BJ (cell line): Measurements from ENCODE around the gene CALD1. TPM values are rescaled to one million over a fixed set of nuclear protein-coding genes. Genes with fewer than 3 reads are reported as not detected.

Experiments used
- CTCF ChIA-PET: fragments of 350-600 bp; formaldehyde crosslinking; extraction: SDS; loops from one replicate; lab custom pipeline; 2021; ENCODE audit warnings: antibody characterized with exemption, inconsistent platforms; lab: Yijun Ruan, JAX
- POLR2A ChIA-PET: fragments of 300-600 bp; sonication (Branson Sonifier 250); formaldehyde crosslinking; extraction: SDS; loops from one replicate; lab custom pipeline; 2021; ENCODE audit warnings: antibody characterized with exemption; lab: Charles Lee
- DNase-seq: peaks from one replicate; pipeline ENCODE4 v3.0.0-alpha.2; 2011; ENCODE audit warnings: low read depth
- H3K27me3 ChIP-seq: 2 replicates; pipeline ENCODE4 v1.6.0; 2011; ENCODE audit warnings: low read length; ENCODE audit not compliant: control insufficient read depth, insufficient read depth
- H3K36me3 ChIP-seq: 2 replicates; pipeline ENCODE4 v1.5.1; 2011; ENCODE audit warnings: low read length; ENCODE audit not compliant: control insufficient read depth, insufficient read depth
- H3K4me3 ChIP-seq: 2 replicates; pipeline ENCODE4 v1.5.1; 2011; ENCODE audit warnings: low read depth, mild to moderate bottlenecking, control low read depth, low read length
- polyA plus RNA-seq: library from polyadenylated mRNA; depleted of rRNA; stranded (reverse); fragments of >200 nt; gene quantifications from 2 replicates; pipeline ENCODE4 v1.2.3, GENCODE V29; 2011
- TF ChIP-seq, protein P1 (sequence below): IDR thresholded peaks from 2 replicates; pipeline ENCODE4 v1.5.1; 2011; ENCODE audit warnings: low read depth, mild to moderate bottlenecking, control low read depth, inconsistent platforms, low read length, moderate library complexity; ENCODE audit not compliant: insufficient read depth

The CALD1 gene
- polyA plus RNA-seq, 1 experiment, result 1,629 TPM

DNA sequence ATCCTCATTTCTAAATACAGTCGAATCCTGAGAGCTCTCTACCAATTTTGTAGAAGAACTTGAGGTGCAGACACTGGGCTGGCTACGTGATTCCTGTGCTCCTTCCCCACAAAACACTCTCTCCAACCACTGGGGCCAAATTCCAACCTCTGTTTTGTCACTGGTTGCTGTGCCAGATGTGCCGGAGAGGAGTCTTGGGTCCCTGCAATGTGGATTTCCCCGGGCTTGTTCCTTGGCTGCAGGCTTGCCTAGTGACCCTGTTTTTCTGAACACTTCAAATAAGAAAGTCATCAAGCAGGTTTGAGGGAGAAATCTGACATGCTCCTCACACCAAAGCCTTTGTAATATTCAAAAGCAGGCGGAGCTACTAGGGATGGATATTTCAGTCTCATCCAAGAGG lies 162.5 kb downstream of the CALD1 start:
- H3K27me3 ChIP-seq, result no peaks in the 10 kb centered on the region
- H3K36me3 ChIP-seq, result peaks cover 12% of the 10 kb centered on the region
- POLR2A ChIA-PET, result interaction anchor here (0.9 kb wide), 1 partner anchor 22 kb away, joined by 3 read pairs; no protein-coding TSS in a partner anchor
- no peak overlapping the region for H3K4me3 ChIP-seq
- CTCF ChIA-PET, result interaction anchor here (1.4 kb wide), 1 partner anchor 255 kb away, joined by 4 read pairs; no protein-coding TSS in a partner anchor
- TF ChIP-seq, protein P1, sequence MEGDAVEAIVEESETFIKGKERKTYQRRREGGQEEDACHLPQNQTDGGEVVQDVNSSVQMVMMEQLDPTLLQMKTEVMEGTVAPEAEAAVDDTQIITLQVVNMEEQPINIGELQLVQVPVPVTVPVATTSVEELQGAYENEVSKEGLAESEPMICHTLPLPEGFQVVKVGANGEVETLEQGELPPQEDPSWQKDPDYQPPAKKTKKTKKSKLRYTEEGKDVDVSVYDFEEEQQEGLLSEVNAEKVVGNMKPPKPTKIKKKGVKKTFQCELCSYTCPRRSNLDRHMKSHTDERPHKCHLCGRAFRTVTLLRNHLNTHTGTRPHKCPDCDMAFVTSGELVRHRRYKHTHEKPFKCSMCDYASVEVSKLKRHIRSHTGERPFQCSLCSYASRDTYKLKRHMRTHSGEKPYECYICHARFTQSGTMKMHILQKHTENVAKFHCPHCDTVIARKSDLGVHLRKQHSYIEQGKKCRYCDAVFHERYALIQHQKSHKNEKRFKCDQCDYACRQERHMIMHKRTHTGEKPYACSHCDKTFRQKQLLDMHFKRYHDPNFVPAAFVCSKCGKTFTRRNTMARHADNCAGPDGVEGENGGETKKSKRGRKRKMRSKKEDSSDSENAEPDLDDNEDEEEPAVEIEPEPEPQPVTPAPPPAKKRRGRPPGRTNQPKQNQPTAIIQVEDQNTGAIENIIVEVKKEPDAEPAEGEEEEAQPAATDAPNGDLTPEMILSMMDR, result no peak
- no peak for DNase-seq

DNA sequence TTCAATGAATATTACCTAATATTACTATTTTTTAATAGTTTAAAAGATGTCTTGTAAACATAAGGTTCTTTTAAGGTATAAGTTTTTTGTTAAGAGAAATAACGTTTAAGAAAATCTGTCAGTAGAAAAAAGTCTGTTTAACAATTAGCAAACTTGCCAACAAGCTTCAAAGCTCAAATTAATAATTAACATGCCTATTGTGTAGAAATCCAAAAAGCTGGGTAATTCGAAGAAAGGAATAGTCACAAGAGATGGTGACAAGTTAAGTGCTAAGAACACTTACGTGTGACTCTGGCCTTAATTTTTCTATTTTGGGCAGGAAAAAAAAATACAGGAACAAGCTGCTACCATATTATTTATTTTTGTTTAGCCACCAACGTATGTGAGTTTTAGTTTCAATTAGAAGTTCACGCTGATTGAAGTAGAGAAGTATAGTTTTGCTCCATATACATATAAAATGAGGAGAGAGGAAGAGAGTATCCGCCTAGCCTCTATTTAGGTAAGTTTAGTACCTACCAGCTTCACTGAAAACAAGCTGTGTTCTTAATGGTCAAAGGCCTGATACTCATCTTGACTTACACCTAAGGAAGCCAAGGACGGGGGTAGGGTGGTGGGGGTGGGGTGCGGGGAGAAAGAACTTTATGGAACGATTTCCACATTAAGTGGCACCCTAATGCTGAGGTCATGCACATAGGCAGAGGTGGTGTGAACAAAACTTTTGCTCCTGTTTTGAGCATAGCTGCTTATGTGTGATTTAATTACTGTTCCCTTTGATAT lies 163.4 kb downstream of the CALD1 start:
- DNase-seq, result no peak
- peaks cover 16% of the 10 kb centered on the region for H3K36me3 ChIP-seq
- POLR2A ChIA-PET, result no interaction called here
- H3K27me3 ChIP-seq, result no peaks in the 10 kb centered on the region
- TF ChIP-seq, protein P1, result no peak
- H3K4me3 ChIP-seq, result no peak overlapping the region
- CTCF ChIA-PET, result interaction anchor here (1.3 to 1.4 kb wide), 2 partner anchors 253 to 256 kb away, joined by 4 read pairs; no protein-coding TSS in a partner anchor

DNA sequence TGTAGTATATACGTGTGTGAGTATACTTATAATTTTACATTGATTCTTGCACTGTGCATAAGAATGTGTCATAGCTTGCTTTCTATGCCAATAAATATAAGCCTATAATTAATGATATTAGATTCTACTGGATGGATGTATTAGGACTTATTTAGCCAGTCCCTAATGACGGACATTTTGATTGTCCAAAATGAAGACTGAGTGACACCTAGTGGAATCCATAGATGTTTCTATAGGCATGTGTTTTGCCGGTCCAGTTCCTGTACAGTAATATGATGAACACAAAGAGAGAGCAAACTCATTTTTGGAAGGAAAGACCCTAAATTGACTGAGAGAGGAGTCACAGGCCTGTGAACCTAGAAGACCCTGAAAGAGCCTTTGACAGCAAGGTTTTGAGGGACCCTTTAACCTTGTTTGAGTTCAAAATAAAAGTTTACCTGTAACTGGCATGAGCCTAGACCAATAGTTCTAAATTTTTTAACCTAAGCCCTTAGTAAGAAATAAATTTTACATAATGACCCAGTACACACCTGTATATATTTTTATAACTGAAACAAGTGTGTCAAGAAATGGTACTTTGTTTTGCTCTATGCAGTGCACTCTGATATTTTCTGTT lies 164.5 kb downstream of the CALD1 start:
- ChIA-PET POLR2A (no interaction called here), CTCF (no interaction called here)
- H3K36me3 ChIP-seq, result peaks cover 13% of the 10 kb centered on the region
- no peaks in the 10 kb centered on the region for H3K27me3 ChIP-seq
- no peak overlapping the region for H3K4me3 ChIP-seq
- TF ChIP-seq, protein P1, result no peak
- DNase-seq, result no peak

- no peak for DNase-seq
- H3K27me3 ChIP-seq, result no peaks in the 10 kb centered on the region
- CTCF ChIA-PET, result interaction anchor here (0.9 to 1.3 kb wide), 3 partner anchors 9 to 255 kb away, joined by 3 read pairs; no protein-coding TSS in a partner anchor
These were observed 166.3 kb downstream of the CALD1 start for GRCh38 chr7:134945691-134946090.

GRCh38 chr7:134946260-134946659 lies 166.8 kb downstream of the CALD1 start:
- H3K36me3 ChIP-seq, result peaks cover 27% of the 10 kb centered on the region
- H3K4me3 ChIP-seq, result no peak overlapping the region
- TF ChIP-seq, protein P1, result no peak
- no peak for DNase-seq
- ChIA-PET POLR2A (no interaction called here), CTCF (interaction anchor here (0.9 kb wide), 1 partner anchor 210 kb away, joined by 3 read pairs; no protein-coding TSS in a partner anchor)
- H3K27me3 ChIP-seq, result no peaks in the 10 kb centered on the region

More at GRCh38 chr7:134945691-134946090, 166.3 kb downstream of the CALD1 start:
- peaks cover 22% of the 10 kb centered on the region for H3K36me3 ChIP-seq
- TF ChIP-seq, protein P1, result no peak
- POLR2A ChIA-PET, result no interaction called here
- no peak overlapping the region for H3K4me3 ChIP-seq
